MM.1S (cell line): ENCODE results near the gene RXFP1.

Experiments used
- CTCF ChIP-seq: fragments of 300-600 bp; sonication (generic); IDR thresholded peaks from 2 replicates; pipeline ENCODE4 v1.5.1; 2016; ENCODE audit warnings: antibody characterized with exemption, low read length, mixed read lengths
- EZH2 ChIP-seq: fragments of 300-600 bp; sonication (generic); optimal IDR thresholded peaks from 2 replicates; pipeline ENCODE3; 2017; ENCODE audit warnings: low read depth, mild to moderate bottlenecking, antibody characterized with exemption, low read length, mixed read lengths

DNA sequence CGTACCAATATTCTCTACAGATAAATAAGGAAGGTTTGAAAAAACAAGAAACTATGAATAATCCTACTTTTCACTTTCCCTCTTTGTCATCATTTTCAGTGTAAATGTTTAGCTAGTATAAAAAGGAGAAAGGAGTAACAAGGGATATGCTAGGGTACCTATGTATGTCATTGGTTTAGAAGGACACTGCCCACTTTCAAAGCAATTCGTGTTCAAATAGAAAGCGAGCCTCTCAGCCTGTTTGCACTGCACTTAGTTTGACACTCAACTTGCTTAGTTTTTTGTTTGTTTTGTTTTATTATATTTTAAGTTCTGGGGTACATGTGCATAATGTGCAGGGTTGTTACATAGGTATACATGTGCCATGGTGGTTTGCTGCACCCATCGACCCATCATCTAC, 21.6 kb upstream of the RXFP1 start:
- TF ChIP-seq CTCF (no peak), EZH2 (no peak)
